Myocyte (in vitro differentiated cells): ENCODE measurements around the gene SMKR1. TPM values are rescaled to one million over a fixed set of nuclear protein-coding genes. Genes with fewer than 3 reads are reported as not detected.
A peak's percentile ranks its signal among the peaks of the same experiment; 100 is the strongest.
"Not testable (repeated sequence)": the region's sequence is repeated elsewhere in the genome, so short reads cannot be mapped to it uniquely, and the experiment has no call there.

ENCODE experiments used
- DNase-seq: peaks from one replicate; pipeline ENCODE4 v3.0.0-alpha.2; 2012; ENCODE audit warnings: low read depth
- total RNA-seq: library from RNA; depleted of rRNA; stranded (reverse); fragments of >200 nt; gene quantifications from 2 replicates; pipeline ENCODE4 v1.2.3, GENCODE V29; 2014

SMKR1 gene
- total RNA-seq, 1 donor from 2014 or later, result 1.6 TPM

GRCh38 chr7:129481376-129481775 lies 21.0 kb upstream of the SMKR1 start:
- DNase-seq, result not testable (repeated sequence)

- no peak for DNase-seq
Measured at GRCh38 chr7:129482781-129483180, 19.6 kb upstream of the SMKR1 start.

GRCh38 chr7:129489491-129489890 lies 12.8 kb upstream of the SMKR1 start:
- DNase-seq, result peak; percentile 84

GRCh38 chr7:129492391-129492790 lies 9.9 kb upstream of the SMKR1 start:
- no peak for DNase-seq

- DNase-seq, result peak; percentile 50
Measured at GRCh38 chr7:129493555-129493954, 8.8 kb upstream of the SMKR1 start.

- DNase-seq, result peak; percentile 67
Measured at GRCh38 chr7:129494041-129494440, 8.3 kb upstream of the SMKR1 start.

GRCh38 chr7:129495987-129496386 lies 6.3 kb upstream of the SMKR1 start:
- no peak for DNase-seq

GRCh38 chr7:129496653-129497052 lies 5.7 kb upstream of the SMKR1 start:
- DNase-seq, result no peak

GRCh38 chr7:129497156-129497555 lies 5.2 kb upstream of the SMKR1 start:
- DNase-seq, result no peak

- no peak for DNase-seq
Measured at GRCh38 chr7:129498021-129498420, 4.3 kb upstream of the SMKR1 start.

GRCh38 chr7:129499999-129500398 lies 2.3 kb upstream of the SMKR1 start:
- DNase-seq, result no peak

- no peak for DNase-seq
Measured at GRCh38 chr7:129502708-129503685, 666 bp downstream of the SMKR1 start.

GRCh38 chr7:129503725-129504124 lies 1.4 kb downstream of the SMKR1 start:
- DNase-seq, result no peak

GRCh38 chr7:129512192-129512591 lies 9.9 kb downstream of the SMKR1 start:
- DNase-seq, result no peak

GRCh38 chr7:129513546-129513945 lies 11.2 kb downstream of the SMKR1 start:
- DNase-seq, result no peak

GRCh38 chr7:129514683-129515082 lies 12.4 kb downstream of the SMKR1 start:
- no peak for DNase-seq

GRCh38 chr7:129515381-129515780 lies 13.1 kb downstream of the SMKR1 start:
- DNase-seq, result no peak

GRCh38 chr7:129517931-129518330 lies 15.6 kb downstream of the SMKR1 start:
- no peak for DNase-seq

GRCh38 chr7:129519464-129519863 lies 17.1 kb downstream of the SMKR1 start:
- no peak for DNase-seq

GRCh38 chr7:129522088-129522970 lies 20.0 kb downstream of the SMKR1 start:
- DNase-seq, result no peak

GRCh38 chr7:129522971-129523340 lies 20.6 kb downstream of the SMKR1 start:
- DNase-seq, result no peak

- no peak for DNase-seq
Measured at GRCh38 chr7:129523924-129524323, 21.6 kb downstream of the SMKR1 start.
